Gastroesophageal sphincter (tissue), 4 donors: ENCODE data around the gene NUDT8. TPM values are rescaled to one million over a fixed set of nuclear protein-coding genes. Genes with fewer than 3 reads are reported as not detected.

Source experiments
- ATAC-seq: fragments of 150-250 bp; one replicate; pipeline ENCODE4 v1.9.1; 2016; ENCODE audit warnings: mild to moderate bottlenecking, moderate library complexity
- H3K27ac ChIP-seq, 4 donors: fragments of 200-600 bp; sonication (generic) in 3 of 4; 1 replicate in 3 of 4; 2 replicates in 1 of 4; pipeline ENCODE4 v1.5.1; 2016 to 2019
- H3K27me3 ChIP-seq: fragments of 200-600 bp; sonication (generic); one replicate; pipeline ENCODE4 v1.5.1; 2019
- H3K36me3 ChIP-seq, 2 donors: fragments of 200-600 bp; sonication (generic); one replicate each; pipeline ENCODE4 v1.5.1; 2019; ENCODE audit warnings: control low read depth in 1 of 2
- H3K4me1 ChIP-seq, 3 donors: fragments of 200-600 bp; sonication (generic); 1 replicate in 2 of 3; 2 replicates in 1 of 3; pipeline ENCODE4 v1.5.1; 2016 to 2019; ENCODE audit warnings: control low read depth in 2 of 3
- H3K4me3 ChIP-seq, 2 donors: fragments of 200-600 bp; sonication (generic); one replicate each; pipeline ENCODE4 v1.5.1; 2019; ENCODE audit warnings: mild to moderate bottlenecking in 1 of 2, moderate library complexity in 1 of 2
- H3K9me3 ChIP-seq, 3 donors: fragments of 200-600 bp; sonication (generic); one replicate each; pipeline ENCODE4 v1.5.1; 2017 to 2019; ENCODE audit warnings: control low read depth in 2 of 3
- CTCF ChIP-seq, 4 experiments: fragments of 200-600 bp in 2 of 4; fragments of 450-650 bp in 2 of 4; sonication (generic) in 1 of 4; IDR thresholded peaks; one replicate each; pipeline ENCODE4 v1.5.1; 2017 to 2019; ENCODE audit warnings: antibody characterized with exemption in 4 of 4, mild to moderate bottlenecking in 2 of 4, moderate library complexity in 2 of 4
- EP300 ChIP-seq: sonication (generic); formaldehyde crosslinking; IDR thresholded peaks from one replicate; pipeline ENCODE4 v1.6.1; 2017; ENCODE audit warnings: antibody characterized with exemption, mild to moderate bottlenecking
- POLR2A ChIP-seq, 2 donors: fragments of 450-650 bp; IDR thresholded peaks; one replicate each; pipeline ENCODE4 v1.6.1; 2017; ENCODE audit warnings: antibody characterized with exemption in 2 of 2, mild to moderate bottlenecking in 2 of 2, moderate library complexity in 1 of 2
- POLR2AphosphoS5 ChIP-seq: sonication (generic); formaldehyde crosslinking; IDR thresholded peaks from one replicate; pipeline ENCODE4 v1.6.1; 2017; ENCODE audit warnings: antibody characterized with exemption
- WGBS, 2 donors: methylation state at CpG; one replicate each; pipeline ENCODE4 v1.1.5; 2018; ENCODE audit warnings: low coverage in 1 of 2; 5-methylcytosine and 5-hydroxymethylcytosine counted together
- total RNA-seq, 4 donors: library from RNA; depleted of rRNA; stranded (reverse); fragments of >200 nt; gene quantifications; one replicate each; pipeline ENCODE4 v1.1.0, GENCODE V29; 2016

Gene NUDT8
- total RNA-seq, 4 donors from 2014 or later, result 2.4 to 18.5 (median 4.6) TPM

- H3K27ac ChIP-seq, result no peak overlapping the region
- WGBS, 2 donors, result 86% methylated on average over 7 of the region's 14 CpGs; no CpG with 5 or more reads in 1 of the 2 donors
- H3K4me3 ChIP-seq, result no peak overlapping the region
- H3K27me3 ChIP-seq, result peaks cover 20% of the 10 kb centered on the region
- TF ChIP-seq EP300 (no peak), POLR2A (IDR thresholded peaks at IDR 0.05) (no peak), POLR2AphosphoS5 (no peak), CTCF (IDR thresholded peaks at IDR 0.05) (no peak)
- peaks cover 0 to 53% of the 10 kb centered on the region in 2 donors for H3K36me3 ChIP-seq
- H3K9me3 ChIP-seq, result no peaks in the 10 kb centered on the region
- no peak for ATAC-seq
- peaks cover 0 to 45% (median 19%) of the 10 kb centered on the region in 3 donors for H3K4me1 ChIP-seq
These were observed 18.6 kb downstream of the NUDT8 start for GRCh38 chr11:67611165-67611564.

- Histone ChIP-seq H3K4me1 (peaks cover 0 to 46% (median 22%) of the 10 kb centered on the region in 3 donors), H3K36me3 (peaks cover 0 to 53% of the 10 kb centered on the region in 2 donors), H3K27ac (no peak overlapping the region), H3K27me3 (peaks cover 12% of the 10 kb centered on the region), H3K9me3 (no peaks in the 10 kb centered on the region), H3K4me3 (no peak overlapping the region)
- TF ChIP-seq POLR2AphosphoS5 (no peak), POLR2A (IDR thresholded peaks at IDR 0.05) (no peak), EP300 (no peak), CTCF (IDR thresholded peaks at IDR 0.05) (no peak)
- no peak for ATAC-seq
- WGBS, 2 donors, result no CpG with 5 or more reads among the region's 15 CpGs
These were observed 19.4 kb downstream of the NUDT8 start for GRCh38 chr11:67610302-67610868.

GRCh38 chr11:67609316-67609715 is 20.4 kb downstream of the NUDT8 start:
- WGBS, 2 donors, result 100% methylated on average over 1 of the region's 10 CpGs; no CpG with 5 or more reads in 1 of the 2 donors
- H3K27me3 ChIP-seq, result peaks cover 1% of the 10 kb centered on the region
- H3K4me1 ChIP-seq, result peaks cover 0 to 46% (median 19%) of the 10 kb centered on the region in 3 donors
- TF ChIP-seq POLR2A (IDR thresholded peaks at IDR 0.05) (no peak), POLR2AphosphoS5 (no peak), CTCF (IDR thresholded peaks at IDR 0.05) (no peak), EP300 (no peak)
- peaks cover 0 to 53% of the 10 kb centered on the region in 2 donors for H3K36me3 ChIP-seq
- H3K4me3 ChIP-seq, result no peak overlapping the region
- no peak for ATAC-seq
- H3K9me3 ChIP-seq, result no peaks in the 10 kb centered on the region
- H3K27ac ChIP-seq, result no peak overlapping the region

- ATAC-seq, result no peak
- Histone ChIP-seq H3K36me3 (peaks cover 0 to 51% of the 10 kb centered on the region in 2 donors), H3K4me1 (peaks cover 0 to 38% (median 13%) of the 10 kb centered on the region in 3 donors), H3K27ac (no peak overlapping the region), H3K9me3 (no peaks in the 10 kb centered on the region), H3K4me3 (no peak overlapping the region), H3K27me3 (no peaks in the 10 kb centered on the region)
- 90 to 100% methylated on average over 1 to 2 of the region's 8 CpGs for WGBS, 2 donors
- no peak for TF ChIP-seq CTCF (IDR thresholded peaks at IDR 0.05)
- TF ChIP-seq POLR2AphosphoS5, result no peak
- no peak for TF ChIP-seq EP300
- TF ChIP-seq POLR2A (IDR thresholded peaks at IDR 0.05), result no peak
These were observed 21.3 kb downstream of the NUDT8 start for GRCh38 chr11:67608486-67608885.

GRCh38 chr11:67607507-67607906 is 22.2 kb downstream of the NUDT8 start:
- H3K27me3 ChIP-seq, result no peaks in the 10 kb centered on the region
- no peaks in the 10 kb centered on the region for H3K9me3 ChIP-seq
- no peak for ATAC-seq
- TF ChIP-seq POLR2AphosphoS5 (no peak), EP300 (no peak), POLR2A (IDR thresholded peaks at IDR 0.05) (no peak), CTCF (IDR thresholded peaks at IDR 0.05) (no peak)
- H3K4me1 ChIP-seq, result peaks cover 0 to 37% (median 13%) of the 10 kb centered on the region in 3 donors
- peak overlapping the region; percentile 88 to 100 for H3K4me3 ChIP-seq
- H3K27ac ChIP-seq, result peak overlapping the region in 2 of 4 donors; percentile 88 to 90
- peaks cover 0 to 41% of the 10 kb centered on the region in 2 donors for H3K36me3 ChIP-seq
- 10 to 22% methylated on average over 1 to 6 of the region's 9 CpGs for WGBS, 2 donors
